ENCODE measurements around the gene SMIM11.
"Not testable (repeated sequence)": the region's sequence is repeated elsewhere in the genome, so short reads cannot be mapped to it uniquely, and the experiment has no call there.

SMIM11 gene

GRCh38 chr21:34427339-34427738, 52.0 kb downstream of the SMIM11 start:
- DNase-seq (ENCODE audit: extremely low spot score); CTCF ChIA-PET; POLR2A ChIA-PET: not testable (repeated sequence)

GRCh38 chr21:34428441-34428840, 53.1 kb downstream of the SMIM11 start:
- DNase-seq (ENCODE audit: extremely low spot score); POLR2A ChIA-PET; CTCF ChIA-PET: not testable (repeated sequence)

GRCh38 chr21:34429710-34430109, 54.4 kb downstream of the SMIM11 start:
- POLR2A ChIA-PET; CTCF ChIA-PET; DNase-seq (ENCODE audit: extremely low spot score): not testable (repeated sequence)

All from GM10248 (cell line).